Islet of Langerhans (tissue), 1 donor: ENCODE results near the gene UFL1.

Experiments used
- FAIRE-seq: peaks from one replicate; lab custom pipeline; 2011; peaks lifted over from hg19 to GRCh38; lab: Jason Lieb, UNC

UFL1 gene

DNA sequence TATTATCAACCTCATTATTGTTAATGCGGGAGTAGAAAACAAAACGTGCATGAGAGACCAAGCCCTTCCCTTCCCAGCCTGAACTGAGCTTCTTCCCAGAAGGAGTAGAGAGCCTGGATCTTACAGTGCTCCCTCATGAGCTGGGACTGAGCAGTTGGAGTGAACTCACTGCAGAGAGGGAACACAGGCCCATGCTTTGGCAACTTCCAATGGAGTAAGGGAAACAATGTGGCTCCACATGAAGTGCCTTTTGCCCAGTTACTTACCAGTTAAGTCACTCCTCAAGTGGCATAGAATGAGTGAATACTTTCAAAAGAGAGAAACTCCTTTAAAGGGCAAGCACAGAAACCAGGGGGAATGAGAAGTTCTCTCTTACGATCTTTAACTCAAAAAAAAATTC, 53.8 kb downstream of the UFL1 start:
- FAIRE-seq, result no peak

DNA sequence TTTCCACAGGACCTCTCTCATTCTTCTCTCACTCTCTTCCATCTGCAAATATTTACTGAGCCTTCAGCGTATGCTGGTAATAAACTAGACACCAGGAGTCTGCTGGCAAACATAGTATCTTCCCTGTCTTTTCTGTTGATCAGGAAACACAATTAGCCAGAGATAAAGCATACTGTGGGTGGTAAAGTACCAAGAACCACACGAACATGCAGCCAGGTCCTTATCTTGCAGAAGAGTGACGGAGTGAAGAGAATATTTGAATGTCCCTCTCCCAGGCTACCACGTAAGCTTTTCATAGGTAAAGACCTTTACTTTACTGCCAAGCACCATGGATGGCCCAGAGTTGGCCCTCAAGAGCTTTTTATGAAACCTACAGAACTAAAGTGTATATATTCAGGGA, 54.6 kb downstream of the UFL1 start:
- no peak for FAIRE-seq

DNA sequence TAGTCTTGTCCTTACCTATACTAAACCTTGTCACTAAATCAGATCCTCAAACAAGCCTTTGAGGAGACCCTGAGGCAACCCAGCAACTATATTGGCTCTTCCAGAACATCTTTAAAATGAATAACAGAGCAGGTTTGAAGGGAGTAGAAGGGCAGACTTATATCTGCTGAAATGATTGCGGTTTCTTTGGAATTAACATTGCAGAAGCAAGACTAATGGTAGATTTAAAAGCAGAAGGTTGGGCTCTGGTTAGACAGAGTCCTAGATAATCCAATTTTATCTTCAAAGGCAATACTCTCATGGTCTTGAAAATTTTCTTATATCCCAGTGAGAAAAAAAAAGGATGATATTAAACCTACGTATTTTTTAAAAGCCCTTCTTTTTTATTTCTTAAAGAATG, 60.4 kb downstream of the UFL1 start:
- no peak for FAIRE-seq

DNA sequence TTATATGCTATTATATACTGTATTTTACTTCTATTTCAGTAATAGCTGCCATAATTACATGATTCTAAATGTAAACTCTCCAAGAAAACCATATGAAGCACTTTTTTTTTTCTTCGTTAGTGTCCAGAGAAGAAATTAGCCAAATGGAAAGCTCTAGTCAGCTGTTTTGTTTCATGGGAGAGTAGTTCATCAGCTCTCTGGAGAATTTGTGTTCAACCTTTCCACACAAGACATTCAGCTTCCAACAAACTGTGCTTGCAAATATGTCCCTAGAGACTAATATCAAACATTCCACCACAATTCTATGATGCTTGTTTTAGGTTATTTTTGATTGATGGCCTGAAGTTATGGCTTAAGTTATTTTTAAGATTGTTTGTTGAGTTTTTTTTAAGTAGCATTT, 60.8 kb downstream of the UFL1 start:
- FAIRE-seq, result no peak

DNA sequence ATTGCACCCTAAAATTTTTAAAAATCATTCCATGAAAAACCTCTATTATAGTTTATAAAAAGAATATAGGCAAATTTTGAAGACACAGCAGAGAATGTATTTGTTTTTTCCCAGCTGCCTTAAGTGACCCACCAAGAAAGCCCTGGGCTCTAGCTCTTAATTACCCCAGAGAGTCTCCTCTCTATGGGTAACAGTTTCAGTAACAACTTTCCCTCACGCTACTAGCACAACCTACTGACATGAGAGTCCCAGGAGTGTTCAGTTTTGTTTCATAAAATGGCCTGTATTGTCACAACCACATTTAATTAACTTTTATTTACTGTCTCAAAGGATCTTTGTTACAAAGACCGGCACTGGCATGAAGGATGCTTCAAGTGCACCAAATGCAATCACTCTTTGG, 82.8 kb downstream of the UFL1 start:
- FAIRE-seq, result no peak
